Measurements from ENCODE around the gene IMP4. TPM values are rescaled to one million over a fixed set of nuclear protein-coding genes. Genes with fewer than 3 reads are reported as not detected.
A peak's percentile ranks its signal among the peaks of the same experiment; 100 is the strongest.

Gene IMP4
- total and polyA plus RNA-seq, 2 of the 13 experiments (the other 11 are each of a cell fraction or from before 2014, with no cell fraction given): 142 to 158 TPM

DNA sequence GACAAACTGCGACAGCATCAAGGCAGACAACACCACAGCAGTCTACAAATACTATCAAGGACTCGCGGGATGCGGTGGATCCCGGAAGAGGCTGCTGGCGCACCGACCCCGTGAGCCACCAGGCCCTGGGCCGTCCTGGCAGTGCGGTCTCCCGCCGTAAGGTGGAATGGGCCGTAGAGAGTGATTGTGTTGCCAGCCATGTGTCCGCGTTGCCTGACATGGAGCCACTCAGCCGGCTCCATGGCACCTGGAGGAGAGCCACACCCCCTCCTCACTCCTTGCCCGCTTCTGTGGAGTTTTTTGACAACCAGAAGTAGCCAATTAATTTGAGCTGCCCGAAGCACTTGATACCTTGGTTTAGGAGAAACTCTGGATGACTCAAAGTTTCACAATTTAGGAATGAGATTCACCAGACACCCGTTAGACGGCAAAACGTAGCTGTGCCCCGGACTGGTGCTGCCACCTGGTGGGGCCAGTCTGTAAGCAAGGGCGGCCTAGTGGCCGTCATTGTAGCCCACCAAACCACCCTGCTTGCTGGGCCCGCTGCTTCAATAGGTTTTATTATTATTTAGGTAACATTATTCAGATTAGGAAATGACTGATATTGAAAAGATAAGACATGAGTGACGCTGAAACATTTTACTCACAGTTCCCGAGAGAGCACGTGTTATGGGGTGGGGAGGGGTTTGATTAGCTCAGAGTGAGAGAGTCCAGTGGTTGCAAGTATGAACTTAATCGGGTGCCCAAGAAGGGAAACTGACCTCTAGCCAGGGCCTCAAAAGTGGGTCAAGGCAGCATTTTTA, 10.2 kb upstream of the IMP4 start (continued):
- no peak for TF ChIP-seq JUND (CRISPR knock-in tag; IDR thresholded peaks at IDR 0.05)
- peak; percentile 88 for TF ChIP-seq XRCC5 (optimal IDR thresholded peaks at IDR 0.05; ENCODE audit: low read length)
- TF ChIP-seq TCF12 (IDR thresholded peaks at IDR 0.05): no peak
- no peak for TF ChIP-seq TCF12 (CRISPR knock-in tag; IDR thresholded peaks at IDR 0.05)
- TF ChIP-seq SAP130 (CRISPR knock-in tag; IDR thresholded peaks at IDR 0.05; ENCODE audit: low read depth): peak; percentile 51
- peak; percentile 86 for TF ChIP-seq ZFX (CRISPR knock-in tag; IDR thresholded peaks at IDR 0.05; ENCODE audit: low read depth)
- TF ChIP-seq, protein P1, sequence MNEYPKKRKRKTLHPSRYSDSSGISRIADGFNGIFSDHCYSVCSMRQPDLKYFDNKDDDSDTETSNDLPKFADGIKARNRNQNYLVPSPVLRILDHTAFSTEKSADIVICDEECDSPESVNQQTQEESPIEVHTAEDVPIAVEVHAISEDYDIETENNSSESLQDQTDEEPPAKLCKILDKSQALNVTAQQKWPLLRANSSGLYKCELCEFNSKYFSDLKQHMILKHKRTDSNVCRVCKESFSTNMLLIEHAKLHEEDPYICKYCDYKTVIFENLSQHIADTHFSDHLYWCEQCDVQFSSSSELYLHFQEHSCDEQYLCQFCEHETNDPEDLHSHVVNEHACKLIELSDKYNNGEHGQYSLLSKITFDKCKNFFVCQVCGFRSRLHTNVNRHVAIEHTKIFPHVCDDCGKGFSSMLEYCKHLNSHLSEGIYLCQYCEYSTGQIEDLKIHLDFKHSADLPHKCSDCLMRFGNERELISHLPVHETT (CRISPR knock-in tag; conservative IDR thresholded peaks at IDR 0.05): no peak
- no peak for TF ChIP-seq ZNF724P (CRISPR knock-in tag; IDR thresholded peaks at IDR 0.05; ENCODE audit: borderline replicate concordance)
- no peak for TF ChIP-seq DR1 (CRISPR knock-in tag; IDR thresholded peaks at IDR 0.05)
- TF ChIP-seq, protein P2, sequence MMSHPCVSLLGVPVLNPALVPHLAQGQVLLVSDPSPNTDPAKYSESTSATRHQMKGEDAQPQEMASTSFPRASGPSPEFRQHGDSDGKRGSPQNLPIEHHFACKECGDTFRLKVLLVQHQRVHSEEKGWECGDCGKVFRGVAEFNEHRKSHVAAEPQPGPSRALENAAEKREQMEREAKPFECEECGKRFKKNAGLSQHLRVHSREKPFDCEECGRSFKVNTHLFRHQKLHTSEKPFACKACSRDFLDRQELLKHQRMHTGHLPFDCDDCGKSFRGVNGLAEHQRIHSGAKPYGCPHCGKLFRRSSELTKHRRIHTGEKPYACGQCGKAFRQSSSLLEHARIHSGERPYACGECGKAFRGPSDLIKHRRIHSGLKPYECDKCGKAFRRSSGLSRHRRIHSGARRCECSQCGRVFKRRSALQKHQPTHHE (CRISPR knock-in tag; IDR thresholded peaks at IDR 0.05; ENCODE audit: borderline replicate concordance): no peak
- TF ChIP-seq, protein P3, sequence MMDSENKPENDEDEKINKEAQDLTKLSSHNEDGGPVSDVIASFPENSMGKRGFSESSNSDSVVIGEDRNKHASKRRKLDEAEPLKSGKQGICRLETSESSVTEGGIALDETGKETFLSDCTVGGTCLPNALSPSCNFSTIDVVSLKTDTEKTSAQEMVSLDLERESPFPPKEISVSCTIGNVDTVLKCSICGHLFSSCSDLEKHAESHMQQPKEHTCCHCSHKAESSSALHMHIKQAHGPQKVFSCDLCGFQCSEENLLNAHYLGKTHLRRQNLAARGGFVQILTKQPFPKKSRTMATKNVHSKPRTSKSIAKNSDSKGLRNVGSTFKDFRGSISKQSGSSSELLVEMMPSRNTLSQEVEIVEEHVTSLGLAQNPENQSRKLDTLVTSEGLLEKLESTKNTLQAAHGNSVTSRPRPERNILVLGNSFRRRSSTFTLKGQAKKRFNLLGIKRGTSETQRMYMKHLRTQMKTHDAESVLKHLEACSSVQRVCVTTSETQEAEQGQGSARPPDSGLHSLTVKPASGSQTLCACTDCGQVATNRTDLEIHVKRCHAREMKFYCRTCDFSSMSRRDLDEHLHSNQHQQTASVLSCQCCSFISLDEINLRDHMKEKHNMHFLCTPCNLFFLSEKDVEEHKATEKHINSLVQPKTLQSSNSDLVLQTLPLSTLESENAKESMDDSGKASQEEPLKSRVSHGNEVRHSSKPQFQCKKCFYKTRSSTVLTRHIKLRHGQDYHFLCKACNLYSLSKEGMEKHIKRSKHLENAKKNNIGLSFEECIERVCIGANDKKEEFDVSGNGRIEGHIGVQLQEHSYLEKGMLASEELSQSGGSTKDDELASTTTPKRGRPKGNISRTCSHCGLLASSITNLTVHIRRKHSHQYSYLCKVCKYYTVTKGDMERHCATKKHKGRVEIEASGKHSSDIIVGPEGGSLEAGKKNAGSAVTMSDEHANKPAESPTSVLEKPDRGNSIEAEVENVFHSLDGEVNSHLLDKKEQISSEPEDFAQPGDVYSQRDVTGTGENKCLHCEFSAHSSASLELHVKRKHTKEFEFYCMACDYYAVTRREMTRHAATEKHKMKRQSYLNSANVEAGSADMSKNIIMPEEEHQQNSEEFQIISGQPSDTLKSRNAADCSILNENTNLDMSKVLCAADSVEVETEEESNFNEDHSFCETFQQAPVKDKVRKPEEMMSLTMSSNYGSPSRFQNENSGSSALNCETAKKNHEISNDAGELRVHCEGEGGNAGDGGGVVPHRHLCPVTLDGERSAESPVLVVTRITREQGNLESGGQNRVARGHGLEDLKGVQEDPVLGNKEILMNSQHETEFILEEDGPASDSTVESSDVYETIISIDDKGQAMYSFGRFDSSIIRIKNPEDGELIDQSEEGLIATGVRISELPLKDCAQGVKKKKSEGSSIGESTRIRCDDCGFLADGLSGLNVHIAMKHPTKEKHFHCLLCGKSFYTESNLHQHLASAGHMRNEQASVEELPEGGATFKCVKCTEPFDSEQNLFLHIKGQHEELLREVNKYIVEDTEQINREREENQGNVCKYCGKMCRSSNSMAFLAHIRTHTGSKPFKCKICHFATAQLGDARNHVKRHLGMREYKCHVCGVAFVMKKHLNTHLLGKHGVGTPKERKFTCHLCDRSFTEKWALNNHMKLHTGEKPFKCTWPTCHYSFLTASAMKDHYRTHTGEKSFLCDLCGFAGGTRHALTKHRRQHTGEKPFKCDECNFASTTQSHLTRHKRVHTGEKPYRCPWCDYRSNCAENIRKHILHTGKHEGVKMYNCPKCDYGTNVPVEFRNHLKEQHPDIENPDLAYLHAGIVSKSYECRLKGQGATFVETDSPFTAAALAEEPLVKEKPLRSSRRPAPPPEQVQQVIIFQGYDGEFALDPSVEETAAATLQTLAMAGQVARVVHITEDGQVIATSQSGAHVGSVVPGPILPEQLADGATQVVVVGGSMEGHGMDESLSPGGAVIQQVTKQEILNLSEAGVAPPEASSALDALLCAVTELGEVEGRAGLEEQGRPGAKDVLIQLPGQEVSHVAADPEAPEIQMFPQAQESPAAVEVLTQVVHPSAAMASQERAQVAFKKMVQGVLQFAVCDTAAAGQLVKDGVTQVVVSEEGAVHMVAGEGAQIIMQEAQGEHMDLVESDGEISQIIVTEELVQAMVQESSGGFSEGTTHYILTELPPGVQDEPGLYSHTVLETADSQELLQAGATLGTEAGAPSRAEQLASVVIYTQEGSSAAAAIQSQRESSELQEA (CRISPR knock-in tag; IDR thresholded peaks at IDR 0.05; ENCODE audit: not compliant biosample characterization): no peak
- no peak for TF ChIP-seq ZNF24 (IDR thresholded peaks at IDR 0.05)
- TF ChIP-seq SP4 (CRISPR knock-in tag; IDR thresholded peaks at IDR 0.05): peak; percentile 22; the same call in 1 of the 2 replicates
